Naive thymus-derived CD8-positive, alpha-beta T cell (primary cell): Measurements from ENCODE around the gene NKX2-3. TPM values are rescaled to one million over a fixed set of nuclear protein-coding genes. Genes with fewer than 3 reads are reported as not detected.
A peak's percentile ranks its signal among the peaks of the same experiment; 100 is the strongest.

Source experiments
- ATAC-seq, 2 donors: fragments of 150-1000 bp; cut with Tn5 transposase in 1 of 2; sonication (Bioruptor Pico), chemical (Tn5 transposase) in 1 of 2; 1 replicate in 1 of 2; 2 replicates in 1 of 2; pipeline ENCODE4 v1.10.0; 2021; ENCODE audit warnings: mild to moderate bottlenecking in 2 of 2, moderate library complexity in 2 of 2
- POLR2A ChIA-PET: fragments of 350-600 bp; sonication (Branson Sonifier 250); formaldehyde crosslinking; loops from one replicate; lab custom pipeline; 2021; ENCODE audit warnings: antibody characterized with exemption; lab: Charles Lee
- DNase-seq, 10 donors: peaks; one replicate each; pipeline versions ENCODE4 v3.0.0 to v3.0.0-alpha.2; 2020 to 2022
- H3K27ac Mint-ChIP-seq, 10 donors: one replicate each; pipeline ENCODE4 v1.8.0; 2020 to 2022; ENCODE audit warnings: mild to moderate bottlenecking in 10 of 10, mixed read lengths in 10 of 10, moderate library complexity in 4 of 10, inconsistent platforms in 1 of 10
- H3K27me3 Mint-ChIP-seq, 5 donors: one replicate each; pipeline ENCODE4 v1.8.0; 2021 to 2022; ENCODE audit warnings: mixed read lengths in 5 of 5
- H3K36me3 Mint-ChIP-seq, 3 donors: one replicate each; pipeline ENCODE4 v1.8.0; 2020 to 2022; ENCODE audit warnings: mixed read lengths in 3 of 3, mild to moderate bottlenecking in 2 of 3, inconsistent platforms in 1 of 3
- H3K4me1 Mint-ChIP-seq, 4 donors: one replicate each; pipeline ENCODE4 v1.8.0; 2021 to 2022; ENCODE audit warnings: mixed read lengths in 4 of 4
- H3K4me3 Mint-ChIP-seq, 10 donors: one replicate each; pipeline ENCODE4 v1.8.0; 2020 to 2022; ENCODE audit warnings: mild to moderate bottlenecking in 10 of 10, mixed read lengths in 10 of 10, moderate library complexity in 6 of 10, inconsistent platforms in 1 of 10
- H3K9me3 Mint-ChIP-seq, 9 donors: one replicate each; pipeline ENCODE4 v1.8.0; 2020 to 2022; ENCODE audit warnings: mixed read lengths in 9 of 9, mild to moderate bottlenecking in 3 of 9, inconsistent platforms in 1 of 9, moderate library complexity in 1 of 9
- polyA plus RNA-seq, 3 donors: library from polyadenylated mRNA; unstranded; fragments of 300-500 nt; fragmentation: Illumina TruSeq; gene quantifications; one replicate each; pipeline ENCODE4 v1.2.3, GENCODE V29; 2021
- total RNA-seq, 8 experiments: library from RNA in 2 of 8; stranded (reverse) in 2 of 8; gene quantifications; one replicate each; pipeline ENCODE4 v1.2.3 and lab custom pipeline; 2021 to 2026

NKX2-3 gene
- total and polyA plus RNA-seq, 5 experiments from 2014 or later: not detected

DNA sequence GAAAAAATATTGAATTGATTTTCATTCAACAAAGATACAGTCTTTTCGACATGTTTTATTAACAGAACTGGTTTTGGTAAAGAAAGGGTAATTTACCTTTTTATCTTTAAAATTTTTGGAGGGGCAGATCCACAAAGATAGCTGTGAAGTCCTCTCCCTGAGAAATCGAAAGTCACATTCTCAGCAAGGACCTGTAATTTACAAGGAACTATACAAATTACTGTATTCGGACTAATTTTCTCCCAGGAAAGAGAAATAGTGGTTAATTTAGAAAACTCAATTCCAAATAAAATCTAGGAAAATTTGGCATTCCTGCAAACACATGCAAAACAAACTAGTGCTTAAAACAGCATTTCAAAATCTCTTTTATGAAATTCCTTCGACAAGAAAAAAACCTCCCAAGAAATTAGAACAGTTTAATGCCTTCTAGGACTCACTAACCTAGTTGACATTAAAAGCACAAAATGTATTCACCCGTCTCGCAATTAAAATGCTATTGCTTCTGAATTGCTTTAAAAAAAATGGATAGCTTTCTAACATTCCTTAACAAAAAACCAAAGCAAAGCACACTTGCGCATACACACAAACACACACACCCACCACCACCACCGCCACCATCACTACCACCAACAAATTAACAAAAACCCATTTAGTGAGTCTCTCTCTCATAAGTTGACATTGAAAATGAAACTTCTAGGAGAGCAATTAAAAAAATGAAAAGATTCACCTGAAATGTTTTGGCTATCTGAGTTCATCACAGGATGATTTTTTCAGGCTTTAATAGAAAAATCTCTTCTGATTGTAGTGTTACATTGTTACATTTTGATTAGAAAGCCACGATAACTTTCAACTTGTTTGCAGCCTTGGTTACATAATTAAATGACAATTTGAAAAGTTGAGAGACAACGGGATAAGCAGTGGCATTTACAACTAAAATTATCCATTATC, 4.0 kb upstream of the NKX2-3 start:
- peaks cover 0 to 10% (median 0%) of the 10 kb centered on the region in 9 donors for H3K9me3 Mint-ChIP-seq
- peak overlapping the region in 7 of 10 donors; percentile 3 to 54 (median 25) for H3K4me3 Mint-ChIP-seq
- H3K36me3 Mint-ChIP-seq: peaks cover 0 to 11% (median 3%) of the 10 kb centered on the region in 3 donors
- no peak overlapping the region for H3K27ac Mint-ChIP-seq
- POLR2A ChIA-PET: no interaction called here
- DNase-seq: no peak
- no peak for ATAC-seq
- H3K27me3 Mint-ChIP-seq: peaks cover 62 to 97% (median 80%) of the 10 kb centered on the region in 5 donors
- H3K4me1 Mint-ChIP-seq: peaks cover 13 to 50% (median 42%) of the 10 kb centered on the region in 4 donors

DNA sequence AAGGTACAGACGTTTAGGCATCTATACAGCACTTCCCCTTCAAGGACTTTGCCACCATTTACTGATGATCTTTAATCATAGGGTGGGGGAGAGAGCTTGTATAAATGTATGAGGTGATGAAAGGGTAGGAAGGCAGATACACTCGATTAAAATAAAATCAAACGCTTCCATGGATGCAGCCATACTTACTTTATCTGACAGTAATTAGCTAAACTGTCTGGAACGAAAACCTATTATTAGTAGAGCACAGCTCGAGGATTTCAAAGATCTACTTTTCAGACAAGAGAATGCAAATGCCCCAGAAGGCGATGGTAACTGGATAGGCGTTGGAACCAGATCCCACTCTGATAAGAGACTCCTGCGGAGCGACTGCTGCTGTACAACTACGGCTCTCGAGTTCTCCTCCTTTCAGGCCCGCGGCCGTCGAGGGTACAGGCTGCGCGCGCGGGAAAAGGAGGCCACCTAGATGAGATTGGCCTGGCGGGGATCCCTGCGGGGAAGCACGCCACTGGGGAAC, 3.1 kb upstream of the NKX2-3 start:
- POLR2A ChIA-PET: no interaction called here
- H3K36me3 Mint-ChIP-seq: peaks cover 0 to 11% (median 3%) of the 10 kb centered on the region in 3 donors
- no peak for ATAC-seq
- peaks cover 63 to 97% (median 81%) of the 10 kb centered on the region in 5 donors for H3K27me3 Mint-ChIP-seq
- peak overlapping the region in 1 of 10 donors; percentile 65 for H3K27ac Mint-ChIP-seq
- H3K4me3 Mint-ChIP-seq: peak overlapping the region in 8 of 10 donors; percentile 3 to 69 (median 43)
- H3K4me1 Mint-ChIP-seq: peaks cover 15 to 58% (median 50%) of the 10 kb centered on the region in 4 donors
- DNase-seq: no peak
- H3K9me3 Mint-ChIP-seq: peaks cover 0 to 10% (median 0%) of the 10 kb centered on the region in 9 donors

DNA sequence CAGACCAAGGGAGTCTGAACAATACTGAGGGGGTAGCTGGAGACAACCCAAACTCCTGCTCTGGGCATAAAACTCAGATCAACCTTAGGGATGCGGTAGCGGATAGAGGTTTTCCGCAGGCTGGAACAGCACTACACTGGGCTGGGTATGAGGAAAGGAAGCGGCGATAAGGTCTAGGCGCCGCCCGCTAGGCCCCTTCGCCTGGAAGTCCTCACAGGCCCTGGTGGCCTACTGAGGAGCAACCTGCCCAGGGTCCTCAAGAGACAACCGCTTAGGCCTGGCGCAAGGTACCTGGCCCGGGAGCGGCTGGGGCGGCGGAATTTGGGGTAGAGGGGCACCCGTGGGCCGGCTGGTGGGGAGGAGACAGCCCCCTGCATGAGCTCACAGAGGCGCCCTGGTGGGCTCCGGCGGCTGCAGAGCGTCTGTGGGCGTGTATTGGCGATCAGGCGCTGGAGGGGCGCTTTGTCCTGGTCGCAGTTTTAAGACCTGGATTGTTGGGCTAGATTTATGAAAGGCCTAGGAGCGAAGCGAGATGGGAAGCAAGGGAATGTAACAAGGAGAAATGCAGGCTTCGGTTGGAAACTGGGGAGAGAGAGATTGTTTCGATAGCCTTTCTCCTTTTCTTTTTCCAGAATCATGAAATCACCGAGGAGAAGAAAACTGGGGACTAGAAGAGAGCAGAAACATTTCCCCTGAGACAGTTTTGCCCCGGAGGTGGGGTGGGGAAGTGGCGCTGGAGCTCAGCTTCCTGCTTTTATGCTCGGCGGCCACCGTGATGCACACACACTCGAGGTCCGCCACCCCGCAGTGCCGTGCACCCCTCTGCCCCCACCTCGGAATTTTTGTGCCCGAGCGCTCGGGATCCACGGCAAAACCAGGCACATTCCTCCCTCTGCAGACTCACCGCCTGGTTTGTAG, 2.4 kb upstream of the NKX2-3 start:
- H3K4me3 Mint-ChIP-seq: peak overlapping the region; percentile 12 to 76 (median 60)
- no peak for DNase-seq

DNA sequence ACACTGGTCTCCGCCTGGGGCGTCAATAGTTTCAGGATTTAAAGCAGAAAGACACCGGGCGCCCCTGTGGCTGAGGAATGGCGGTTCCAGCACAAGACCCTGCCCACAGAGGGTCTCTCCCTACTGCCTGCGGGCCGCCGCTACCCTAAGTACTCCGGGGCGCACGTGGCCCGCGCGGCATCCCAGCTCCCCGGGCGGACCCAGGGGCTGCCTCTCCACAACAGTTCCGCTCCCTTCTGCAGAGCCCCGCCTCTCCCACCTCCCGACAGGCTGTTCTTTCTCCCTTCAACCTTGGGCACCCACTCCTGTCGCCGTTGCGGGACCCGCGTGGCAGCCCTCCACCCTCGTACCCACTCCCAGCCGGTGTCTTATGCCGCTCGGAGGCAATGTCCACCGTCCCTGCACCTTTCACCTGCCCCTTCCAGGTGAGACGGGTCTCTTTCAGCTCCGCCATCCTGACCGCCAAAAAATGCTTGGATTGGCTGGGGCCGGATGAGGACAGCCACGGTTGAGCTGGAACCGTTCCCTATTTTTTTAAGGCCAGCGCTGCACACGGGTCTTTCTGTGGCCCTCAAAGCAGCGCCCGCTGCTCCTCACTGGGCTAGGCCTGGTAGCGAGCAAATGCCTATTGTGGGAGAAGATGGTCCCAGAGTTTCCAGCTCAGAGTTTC, 1.6 kb upstream of the NKX2-3 start:
- H3K4me3 Mint-ChIP-seq: peak overlapping the region; percentile 16 to 76 (median 54)
- peaks cover 0 to 10% (median 0%) of the 10 kb centered on the region in 9 donors for H3K9me3 Mint-ChIP-seq
- DNase-seq: no peak
- peaks cover 56 to 90% (median 70%) of the 10 kb centered on the region in 5 donors for H3K27me3 Mint-ChIP-seq
- H3K4me1 Mint-ChIP-seq: peaks cover 16 to 68% (median 59%) of the 10 kb centered on the region in 4 donors
- no peak for ATAC-seq
- no peak overlapping the region for H3K27ac Mint-ChIP-seq
- POLR2A ChIA-PET: no interaction called here
- H3K36me3 Mint-ChIP-seq: peaks cover 0 to 11% (median 3%) of the 10 kb centered on the region in 3 donors

More for the DNA sequence above, 2.4 kb upstream of the NKX2-3 start:
- Mint-ChIP-seq H3K9me3 (peaks cover 0 to 10% (median 0%) of the 10 kb centered on the region in 9 donors), H3K36me3 (peaks cover 0 to 11% (median 3%) of the 10 kb centered on the region in 3 donors), H3K27ac (peak overlapping the region in 2 of 10 donors; percentile 40 to 65), H3K27me3 (peaks cover 59 to 94% (median 75%) of the 10 kb centered on the region in 5 donors), H3K4me1 (peaks cover 16 to 61% (median 53%) of the 10 kb centered on the region in 4 donors)
- ATAC-seq: no peak
- POLR2A ChIA-PET: no interaction called here

DNA sequence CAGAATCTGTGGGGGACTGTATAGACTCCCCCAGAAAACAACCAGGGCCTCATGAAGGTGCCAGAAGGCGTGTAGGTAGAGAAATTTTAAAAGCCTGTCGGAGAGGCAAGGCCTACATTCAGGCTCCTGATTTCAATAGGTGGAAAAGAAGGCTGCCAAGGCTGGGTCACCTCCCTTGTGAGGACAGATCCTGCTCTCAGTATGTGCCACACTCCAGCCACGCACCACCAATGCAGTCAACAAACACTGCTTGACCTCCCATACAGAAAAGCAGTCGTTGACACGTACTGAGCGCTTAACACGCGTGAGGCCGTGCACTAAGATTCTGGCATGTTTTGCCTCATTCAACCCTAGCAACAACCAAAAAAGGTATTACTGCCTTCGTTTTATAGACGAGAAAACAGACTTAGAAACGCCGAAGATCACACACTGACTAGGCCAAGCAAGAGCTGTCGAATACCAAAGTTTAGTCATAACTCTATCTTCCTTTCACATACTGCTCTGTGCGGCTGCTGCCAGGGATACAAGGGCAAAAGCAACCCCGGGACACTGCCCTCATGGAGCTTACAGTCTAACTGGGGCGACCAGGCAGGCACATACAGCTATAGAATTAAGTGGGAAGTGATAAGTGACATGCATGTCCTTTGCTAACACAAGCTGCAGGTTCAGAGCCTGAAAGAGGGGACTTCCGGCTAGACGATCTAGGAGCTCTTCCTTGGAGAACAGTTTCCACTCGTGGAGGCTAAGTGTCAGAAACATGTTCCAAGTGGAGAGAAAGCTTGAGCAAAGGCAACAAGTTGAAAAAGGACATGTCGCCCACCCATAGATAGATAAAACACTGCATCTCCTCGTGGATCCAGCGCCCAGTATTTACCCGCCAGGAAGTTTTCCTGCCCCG, 797 bp upstream of the NKX2-3 start:
- Mint-ChIP-seq H3K4me1 (peaks cover 17 to 76% (median 65%) of the 10 kb centered on the region in 4 donors), H3K4me3 (peak overlapping the region in 9 of 10 donors; percentile 19 to 67 (median 62)), H3K27ac (no peak overlapping the region), H3K36me3 (peaks cover 0 to 11% (median 3%) of the 10 kb centered on the region in 3 donors), H3K9me3 (peaks cover 0 to 10% (median 0%) of the 10 kb centered on the region in 9 donors), H3K27me3 (peaks cover 54 to 90% (median 68%) of the 10 kb centered on the region in 5 donors)
- DNase-seq (no peak), ATAC-seq (no peak)
- POLR2A ChIA-PET: no interaction called here

DNA sequence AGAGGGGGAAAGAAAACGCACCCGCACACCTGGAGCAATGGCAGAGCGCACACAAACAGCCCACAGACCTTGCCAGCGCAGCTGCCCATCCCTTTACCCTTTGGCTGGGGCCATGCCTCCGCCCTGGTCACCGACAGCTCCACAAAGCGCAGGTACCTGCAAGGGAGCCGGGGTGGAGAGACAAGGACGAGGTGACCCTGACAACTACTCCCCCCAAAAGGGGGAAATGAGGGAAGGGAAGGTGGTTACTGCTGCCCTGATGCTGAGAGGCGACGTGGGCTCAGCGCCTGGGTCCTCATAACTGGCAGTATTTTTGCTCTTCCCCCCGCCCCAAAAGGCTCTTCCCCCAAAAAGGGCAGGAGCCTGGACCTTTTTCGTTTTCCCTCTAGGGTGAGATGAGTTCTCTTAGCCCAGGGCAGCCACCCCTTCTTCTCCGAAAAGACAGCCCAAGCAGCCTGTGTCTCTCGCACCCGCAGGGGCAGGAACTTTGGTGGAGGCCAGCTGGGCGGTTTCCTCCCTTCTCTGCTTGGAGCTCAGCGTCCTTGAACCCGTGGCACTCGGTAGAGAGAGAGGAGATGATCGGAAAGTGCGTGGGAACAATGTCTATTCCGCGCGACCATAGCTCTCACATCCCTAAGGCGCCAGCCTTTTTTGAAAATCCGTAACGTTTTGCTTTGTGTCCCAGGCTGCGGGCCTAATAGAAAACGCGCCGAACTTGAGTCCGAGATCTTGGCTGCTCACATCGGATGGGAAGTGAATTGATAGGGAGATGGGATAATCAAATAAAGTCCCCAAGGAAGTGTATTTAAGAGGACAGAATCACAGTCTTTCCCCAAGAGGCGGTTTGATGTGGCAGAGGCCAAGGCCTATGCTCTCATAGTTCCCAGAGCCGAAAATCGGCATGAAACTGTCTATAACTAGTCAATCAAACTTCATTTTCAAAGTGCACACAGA, 1.0 kb downstream of the NKX2-3 start:
- Mint-ChIP-seq H3K4me3 (peak overlapping the region in 8 of 10 donors; percentile 31 to 63 (median 50)), H3K27ac (no peak overlapping the region), H3K4me1 (peaks cover 17 to 75% (median 65%) of the 10 kb centered on the region in 4 donors), H3K9me3 (peaks cover 0 to 8% (median 0%) of the 10 kb centered on the region in 9 donors), H3K36me3 (peaks cover 0 to 11% (median 3%) of the 10 kb centered on the region in 3 donors), H3K27me3 (peaks cover 57 to 94% (median 70%) of the 10 kb centered on the region in 5 donors)
- POLR2A ChIA-PET: no interaction called here
- ATAC-seq: no peak
- no peak for DNase-seq

DNA sequence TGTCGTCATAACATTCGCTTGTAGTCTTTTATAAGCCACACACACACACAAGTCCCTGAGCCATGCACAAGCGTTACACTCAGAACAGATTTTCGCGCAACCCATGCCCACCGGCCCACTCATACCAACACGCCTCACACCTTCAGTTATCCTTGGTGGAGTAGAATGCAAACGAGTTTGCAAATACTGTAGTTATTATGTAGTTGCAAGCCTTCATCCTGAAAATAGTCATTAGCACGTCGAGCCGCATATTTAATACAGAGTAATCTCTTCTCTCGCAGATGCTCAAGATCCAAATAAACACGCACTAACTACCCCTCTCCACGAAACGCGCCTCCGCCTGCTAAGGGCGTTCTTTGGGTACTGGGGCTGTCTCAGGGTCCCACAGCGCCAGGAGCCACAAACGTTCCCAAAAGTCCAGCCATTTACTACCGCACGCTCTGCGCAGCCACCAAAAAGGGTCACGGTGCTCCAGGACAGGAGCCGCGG, 1.8 kb downstream of the NKX2-3 start:
- Mint-ChIP-seq H3K4me1 (peaks cover 17 to 68% (median 59%) of the 10 kb centered on the region in 4 donors), H3K27me3 (peaks cover 57 to 94% (median 70%) of the 10 kb centered on the region in 5 donors), H3K9me3 (peaks cover 0 to 6% (median 0%) of the 10 kb centered on the region in 9 donors), H3K4me3 (peak overlapping the region in 8 of 10 donors; percentile 35 to 63 (median 52)), H3K36me3 (peaks cover 0 to 11% (median 3%) of the 10 kb centered on the region in 3 donors), H3K27ac (no peak overlapping the region)
- ATAC-seq: no peak
- POLR2A ChIA-PET: interaction anchor here (0.7 kb wide), 1 partner anchor 21 kb away, joined by 4 read pairs; no protein-coding TSS in a partner anchor
- no peak for DNase-seq

DNA sequence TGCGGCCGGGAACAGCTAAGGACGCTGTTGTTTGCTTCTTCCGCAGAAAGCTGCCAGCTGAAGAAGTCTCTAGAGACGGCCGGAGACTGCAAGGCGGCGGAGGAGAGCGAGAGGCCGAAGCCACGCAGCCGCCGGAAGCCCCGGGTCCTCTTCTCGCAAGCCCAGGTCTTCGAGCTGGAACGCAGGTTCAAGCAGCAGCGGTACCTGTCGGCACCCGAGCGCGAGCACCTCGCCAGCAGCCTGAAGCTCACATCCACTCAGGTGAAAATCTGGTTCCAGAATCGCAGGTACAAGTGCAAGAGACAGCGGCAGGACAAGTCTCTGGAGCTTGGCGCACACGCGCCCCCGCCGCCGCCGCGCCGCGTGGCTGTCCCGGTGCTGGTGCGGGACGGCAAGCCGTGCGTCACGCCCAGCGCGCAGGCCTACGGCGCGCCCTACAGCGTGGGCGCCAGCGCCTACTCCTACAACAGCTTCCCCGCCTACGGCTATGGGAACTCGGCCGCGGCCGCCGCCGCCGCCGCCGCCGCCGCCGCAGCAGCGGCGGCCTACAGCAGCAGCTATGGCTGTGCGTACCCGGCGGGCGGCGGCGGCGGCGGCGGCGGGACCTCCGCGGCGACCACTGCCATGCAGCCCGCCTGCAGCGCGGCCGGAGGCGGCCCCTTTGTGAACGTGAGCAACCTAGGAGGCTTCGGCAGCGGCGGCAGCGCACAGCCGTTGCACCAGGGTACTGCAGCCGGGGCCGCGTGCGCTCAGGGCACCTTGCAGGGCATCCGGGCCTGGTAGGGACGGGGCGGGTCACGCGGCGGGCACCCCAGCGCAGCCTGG, 2.4 kb downstream of the NKX2-3 start:
- H3K4me3 Mint-ChIP-seq: peak overlapping the region in 8 of 10 donors; percentile 35 to 63 (median 52)
- POLR2A ChIA-PET: interaction anchor here (0.7 kb wide), 1 partner anchor 21 kb away, joined by 4 read pairs; no protein-coding TSS in a partner anchor
- H3K27me3 Mint-ChIP-seq: peaks cover 56 to 94% (median 70%) of the 10 kb centered on the region in 5 donors
- DNase-seq (no peak), ATAC-seq (peak in 1 of 2 donors; percentile 55)
- H3K27ac Mint-ChIP-seq: no peak overlapping the region
- H3K9me3 Mint-ChIP-seq: peaks cover 0 to 7% (median 0%) of the 10 kb centered on the region in 9 donors
- peaks cover 14 to 62% (median 57%) of the 10 kb centered on the region in 4 donors for H3K4me1 Mint-ChIP-seq
- peaks cover 0 to 11% (median 3%) of the 10 kb centered on the region in 3 donors for H3K36me3 Mint-ChIP-seq

DNA sequence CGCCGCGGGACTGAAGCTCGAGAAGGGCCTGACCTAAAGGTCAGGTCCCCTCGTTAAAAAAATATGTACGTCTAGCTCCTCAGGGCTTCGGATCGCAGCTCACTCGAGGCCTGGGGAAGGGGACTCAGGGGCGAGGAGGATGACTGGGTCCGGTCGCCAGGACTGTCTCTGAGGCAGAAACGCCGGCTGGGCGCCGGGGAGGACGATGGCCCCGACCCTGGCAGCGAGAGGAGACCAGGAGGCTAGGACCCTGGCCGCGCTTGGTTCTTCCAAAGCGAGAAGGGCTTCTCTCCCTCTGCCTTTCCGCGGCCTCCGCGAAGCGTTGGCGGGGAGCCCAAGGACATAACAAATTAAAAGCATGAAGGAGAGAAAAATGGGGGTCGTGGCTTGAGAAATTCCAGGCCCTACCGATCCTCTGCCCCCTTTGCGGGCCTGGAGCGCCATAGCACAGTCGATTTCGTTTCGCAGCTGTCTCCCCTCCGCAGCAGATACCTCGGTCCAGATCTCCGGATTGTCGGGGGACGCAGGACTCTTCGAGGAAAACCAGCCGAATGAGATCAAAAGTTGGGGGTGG, 3.1 kb downstream of the NKX2-3 start:
- peaks cover 0 to 7% (median 3%) of the 10 kb centered on the region in 3 donors for H3K36me3 Mint-ChIP-seq
- no peak overlapping the region for H3K27ac Mint-ChIP-seq
- H3K27me3 Mint-ChIP-seq: peaks cover 53 to 94% (median 66%) of the 10 kb centered on the region in 5 donors
- peak overlapping the region in 9 of 10 donors; percentile 12 to 65 (median 54) for H3K4me3 Mint-ChIP-seq
- H3K9me3 Mint-ChIP-seq: peaks cover 0 to 7% (median 0%) of the 10 kb centered on the region in 9 donors
- POLR2A ChIA-PET: no interaction called here
- ATAC-seq: no peak
- no peak for DNase-seq
- H3K4me1 Mint-ChIP-seq: peaks cover 13 to 55% (median 53%) of the 10 kb centered on the region in 4 donors
